HepG2 (cell line): ENCODE data around the gene NDUFB3. TPM values are rescaled to one million over a fixed set of nuclear protein-coding genes. Genes with fewer than 3 reads are reported as not detected.

Experiments
- ATF1 ChIP-seq: IDR thresholded peaks from 2 replicates; pipeline ENCODE4 v1.6.1; 2016; ENCODE audit warnings: mild to moderate bottlenecking, control low read depth
- FOXA1 ChIP-seq, 2 experiments: fragments of 450-650 bp in 1 of 2; sonication (generic) in 1 of 2; formaldehyde crosslinking in 1 of 2; IDR thresholded peaks; 2 replicates each; pipeline versions ENCODE4 v1.4.0 to v1.6.1; 2016 to 2020; ENCODE audit warnings: missing genetic modification reagents in 1 of 2
- KLF9 ChIP-seq: IDR thresholded peaks from 2 replicates; pipeline ENCODE4 v1.6.1; 2016; ENCODE audit warnings: low read depth
- MXI1 ChIP-seq: IDR thresholded peaks from 3 replicates; pipeline ENCODE4 v1.6.1; 2012; ENCODE audit warnings: low read depth, low read length, inconsistent platforms, borderline replicate concordance
- POLR2G ChIP-seq: fragments of 200-400 bp; formaldehyde crosslinking; IDR thresholded peaks from 2 replicates; pipeline ENCODE4 v1.6.1; 2018; ENCODE audit warnings: mild to moderate bottlenecking, low read depth, low read length, moderate library complexity
- SIN3A ChIP-seq: IDR thresholded peaks from 2 replicates; pipeline ENCODE4 v1.6.1; 2011; ENCODE audit warnings: low read depth, mild to moderate bottlenecking, control low read depth, low read length, borderline replicate concordance
- TAF15 ChIP-seq: fragments of 200-400 bp; formaldehyde crosslinking; IDR thresholded peaks from one replicate; pipeline ENCODE4 v1.6.1; 2018; ENCODE audit warnings: mild to moderate bottlenecking, low read depth, low read length; ENCODE audit not compliant: poor library complexity, severe bottlenecking
- TCF7L2 ChIP-seq: IDR thresholded peaks from 2 replicates; pipeline ENCODE4 v1.6.1; 2011; ENCODE audit warnings: mild to moderate bottlenecking, low read depth, low read length, moderate library complexity
- THAP11 ChIP-seq: IDR thresholded peaks from 2 replicates; pipeline ENCODE4 v1.6.1; 2016; ENCODE audit warnings: missing biosample characterization, missing genetic modification reagents
- ZEB1 ChIP-seq: IDR thresholded peaks from 2 replicates; pipeline ENCODE4 v1.6.1; 2012; ENCODE audit warnings: mild to moderate bottlenecking, low read depth, inconsistent platforms; ENCODE audit not compliant: insufficient replicate concordance
- ZFP36 ChIP-seq: fragments of 150-350 bp; IDR thresholded peaks from 2 replicates; pipeline ENCODE4 v1.6.1; 2018; ENCODE audit warnings: borderline replicate concordance, low read length, low read depth; ENCODE audit not compliant: partially characterized antibody
- ZNF317 ChIP-seq: sonication (generic); formaldehyde crosslinking; IDR thresholded peaks from 2 replicates; pipeline ENCODE4 v1.5.0; 2020; ENCODE audit warnings: mild to moderate bottlenecking, missing genetic modification reagents
- ZNF446 ChIP-seq: sonication (generic); formaldehyde crosslinking; IDR thresholded peaks from 2 replicates; pipeline ENCODE4 v1.5.0; 2020; ENCODE audit warnings: mild to moderate bottlenecking, missing genetic modification reagents
- ZNF674 ChIP-seq: sonication (generic); formaldehyde crosslinking; IDR thresholded peaks from 2 replicates; pipeline ENCODE4 v1.5.0; 2020; ENCODE audit warnings: low read depth, mild to moderate bottlenecking, missing genetic modification reagents
- ZNF7 ChIP-seq: IDR thresholded peaks from 2 replicates; pipeline ENCODE4 v1.6.1; 2016; ENCODE audit warnings: missing biosample characterization, missing genetic modification reagents
- polyA plus RNA-seq, 8 experiments: library from polyadenylated mRNA; depleted of rRNA in 3 of 8; stranded (reverse) in 7 of 8; unstranded in 1 of 8; fragments of >200 nt; fragmentation: Illumina TruSeq in 4 of 8; extraction: Trizol in 4 of 8; gene quantifications; 2 replicates each; pipeline versions ENCODE4 v1.2.1 to v1.2.3, GENCODE V29; 2011 to 2016; ENCODE audit warnings: low read depth in 4 of 8, missing spikeins in 1 of 8, mixed read lengths in 1 of 8; ENCODE audit not compliant: insufficient read depth in 1 of 8
- total RNA-seq, 5 experiments: library from RNA; depleted of rRNA; stranded (reverse); fragments of >200 nt; fragmentation: Illumina TruSeq; extraction: Trizol; gene quantifications; 2 replicates each; pipeline ENCODE4 v1.2.3, GENCODE V29; 2016; ENCODE audit warnings: low read depth in 1 of 5
- TF ChIP-seq, protein P1 (sequence below): IDR thresholded peaks from 2 replicates; pipeline ENCODE4 v1.4.0; 2020; ENCODE audit warnings: mild to moderate bottlenecking, missing genetic modification reagents
- TF ChIP-seq, protein P2 (sequence below): conservative IDR thresholded peaks from 2 replicates; pipeline ENCODE4 v1.6.1; 2018; ENCODE audit warnings: missing genetic modification reagents
- TF ChIP-seq, protein P3 (sequence below): sonication (generic); formaldehyde crosslinking; IDR thresholded peaks from 2 replicates; pipeline ENCODE4 v1.4.0; 2020; ENCODE audit warnings: missing genetic modification reagents, mild to moderate bottlenecking, borderline replicate concordance
- TF ChIP-seq, protein P4 (sequence below): sonication (generic); formaldehyde crosslinking; IDR thresholded peaks from 2 replicates; pipeline ENCODE4 v1.4.0; 2020; ENCODE audit warnings: mild to moderate bottlenecking, missing genetic modification reagents
- TF ChIP-seq, protein P5 (sequence below): sonication (generic); formaldehyde crosslinking; IDR thresholded peaks from 2 replicates; pipeline ENCODE4 v1.4.0; 2020; ENCODE audit warnings: mild to moderate bottlenecking, missing genetic modification reagents

Gene NDUFB3
- total and polyA plus RNA-seq, 2 of the 13 experiments (the other 11 are each of a cell fraction or from before 2014, with no cell fraction given) = 50.7 to 159 TPM

DNA sequence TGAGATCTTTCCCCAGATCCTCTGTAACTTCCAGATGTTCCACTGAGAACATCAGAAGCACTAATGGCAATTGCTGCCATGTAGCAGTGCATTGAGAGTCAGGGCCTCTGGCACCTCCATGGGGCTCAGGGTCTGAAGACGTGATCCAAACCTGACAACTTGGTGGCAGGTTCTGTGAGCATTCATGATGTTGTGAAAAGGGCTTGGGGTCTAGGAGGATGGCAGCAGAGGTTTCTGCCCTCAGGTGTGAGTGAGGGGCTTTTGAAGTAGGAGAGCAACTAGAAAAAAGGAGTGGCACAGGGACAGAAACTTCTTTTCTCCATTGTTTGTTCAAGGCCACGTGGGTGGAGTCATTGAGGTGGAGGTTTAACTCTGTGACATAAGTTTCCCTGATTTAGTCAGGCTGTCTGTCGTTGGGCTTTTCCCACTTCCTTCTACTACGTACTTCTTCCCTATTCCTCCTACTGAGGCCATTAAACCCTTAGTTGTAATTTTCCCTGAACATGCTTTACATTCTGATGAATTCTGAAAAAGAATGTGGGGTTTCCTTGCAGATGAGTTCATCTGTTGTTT lies 57.2 kb downstream of the NDUFB3 start (continued):
- TF ChIP-seq, protein P1, sequence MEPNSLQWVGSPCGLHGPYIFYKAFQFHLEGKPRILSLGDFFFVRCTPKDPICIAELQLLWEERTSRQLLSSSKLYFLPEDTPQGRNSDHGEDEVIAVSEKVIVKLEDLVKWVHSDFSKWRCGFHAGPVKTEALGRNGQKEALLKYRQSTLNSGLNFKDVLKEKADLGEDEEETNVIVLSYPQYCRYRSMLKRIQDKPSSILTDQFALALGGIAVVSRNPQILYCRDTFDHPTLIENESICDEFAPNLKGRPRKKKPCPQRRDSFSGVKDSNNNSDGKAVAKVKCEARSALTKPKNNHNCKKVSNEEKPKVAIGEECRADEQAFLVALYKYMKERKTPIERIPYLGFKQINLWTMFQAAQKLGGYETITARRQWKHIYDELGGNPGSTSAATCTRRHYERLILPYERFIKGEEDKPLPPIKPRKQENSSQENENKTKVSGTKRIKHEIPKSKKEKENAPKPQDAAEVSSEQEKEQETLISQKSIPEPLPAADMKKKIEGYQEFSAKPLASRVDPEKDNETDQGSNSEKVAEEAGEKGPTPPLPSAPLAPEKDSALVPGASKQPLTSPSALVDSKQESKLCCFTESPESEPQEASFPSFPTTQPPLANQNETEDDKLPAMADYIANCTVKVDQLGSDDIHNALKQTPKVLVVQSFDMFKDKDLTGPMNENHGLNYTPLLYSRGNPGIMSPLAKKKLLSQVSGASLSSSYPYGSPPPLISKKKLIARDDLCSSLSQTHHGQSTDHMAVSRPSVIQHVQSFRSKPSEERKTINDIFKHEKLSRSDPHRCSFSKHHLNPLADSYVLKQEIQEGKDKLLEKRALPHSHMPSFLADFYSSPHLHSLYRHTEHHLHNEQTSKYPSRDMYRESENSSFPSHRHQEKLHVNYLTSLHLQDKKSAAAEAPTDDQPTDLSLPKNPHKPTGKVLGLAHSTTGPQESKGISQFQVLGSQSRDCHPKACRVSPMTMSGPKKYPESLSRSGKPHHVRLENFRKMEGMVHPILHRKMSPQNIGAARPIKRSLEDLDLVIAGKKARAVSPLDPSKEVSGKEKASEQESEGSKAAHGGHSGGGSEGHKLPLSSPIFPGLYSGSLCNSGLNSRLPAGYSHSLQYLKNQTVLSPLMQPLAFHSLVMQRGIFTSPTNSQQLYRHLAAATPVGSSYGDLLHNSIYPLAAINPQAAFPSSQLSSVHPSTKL (CRISPR knock-in tag) = peak; percentile 71
- TF ChIP-seq ZNF674 (CRISPR knock-in tag) (no peak), THAP11 (CRISPR knock-in tag) (peak; percentile 34; the same call in 1 of the 2 replicates), POLR2G (no peak), MXI1 (peak; percentile 72; the same call in 2 of the 3 replicates), TCF7L2 (no peak), ZNF446 (CRISPR knock-in tag) (no peak), KLF9 (CRISPR knock-in tag) (no peak; the same call in 1 of the 2 replicates), TAF15 (no peak), ZNF317 (peak; percentile 95), ZNF7 (CRISPR knock-in tag) (no peak), SIN3A (0 out of 2 replicates have a peak, but pooled peaks have one; percentile 34), ZEB1 (no peak), FOXA1 (IDR thresholded peaks at IDR 0.05) (no peak), FOXA1 (CRISPR knock-in tag; IDR thresholded peaks at IDR 0.05) (peak; percentile 62; the same call in 1 of the 2 replicates), ZFP36 (no peak), ATF1 (CRISPR knock-in tag) (no peak)
- TF ChIP-seq, protein P2, sequence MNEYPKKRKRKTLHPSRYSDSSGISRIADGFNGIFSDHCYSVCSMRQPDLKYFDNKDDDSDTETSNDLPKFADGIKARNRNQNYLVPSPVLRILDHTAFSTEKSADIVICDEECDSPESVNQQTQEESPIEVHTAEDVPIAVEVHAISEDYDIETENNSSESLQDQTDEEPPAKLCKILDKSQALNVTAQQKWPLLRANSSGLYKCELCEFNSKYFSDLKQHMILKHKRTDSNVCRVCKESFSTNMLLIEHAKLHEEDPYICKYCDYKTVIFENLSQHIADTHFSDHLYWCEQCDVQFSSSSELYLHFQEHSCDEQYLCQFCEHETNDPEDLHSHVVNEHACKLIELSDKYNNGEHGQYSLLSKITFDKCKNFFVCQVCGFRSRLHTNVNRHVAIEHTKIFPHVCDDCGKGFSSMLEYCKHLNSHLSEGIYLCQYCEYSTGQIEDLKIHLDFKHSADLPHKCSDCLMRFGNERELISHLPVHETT = no peak
- TF ChIP-seq, protein P3, sequence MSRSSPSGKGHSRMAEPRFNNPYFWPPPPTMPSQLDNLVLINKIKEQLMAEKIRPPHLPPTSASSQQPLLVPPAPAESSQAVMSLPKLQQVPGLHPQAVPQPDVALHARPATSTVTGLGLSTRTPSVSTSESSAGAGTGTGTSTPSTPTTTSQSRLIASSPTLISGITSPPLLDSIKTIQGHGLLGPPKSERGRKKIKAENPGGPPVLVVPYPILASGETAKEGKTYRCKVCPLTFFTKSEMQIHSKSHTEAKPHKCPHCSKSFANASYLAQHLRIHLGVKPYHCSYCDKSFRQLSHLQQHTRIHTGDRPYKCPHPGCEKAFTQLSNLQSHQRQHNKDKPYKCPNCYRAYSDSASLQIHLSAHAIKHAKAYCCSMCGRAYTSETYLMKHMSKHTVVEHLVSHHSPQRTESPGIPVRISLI (CRISPR knock-in tag) = peak; percentile 24; the same call in 1 of the 2 replicates
- TF ChIP-seq, protein P4, sequence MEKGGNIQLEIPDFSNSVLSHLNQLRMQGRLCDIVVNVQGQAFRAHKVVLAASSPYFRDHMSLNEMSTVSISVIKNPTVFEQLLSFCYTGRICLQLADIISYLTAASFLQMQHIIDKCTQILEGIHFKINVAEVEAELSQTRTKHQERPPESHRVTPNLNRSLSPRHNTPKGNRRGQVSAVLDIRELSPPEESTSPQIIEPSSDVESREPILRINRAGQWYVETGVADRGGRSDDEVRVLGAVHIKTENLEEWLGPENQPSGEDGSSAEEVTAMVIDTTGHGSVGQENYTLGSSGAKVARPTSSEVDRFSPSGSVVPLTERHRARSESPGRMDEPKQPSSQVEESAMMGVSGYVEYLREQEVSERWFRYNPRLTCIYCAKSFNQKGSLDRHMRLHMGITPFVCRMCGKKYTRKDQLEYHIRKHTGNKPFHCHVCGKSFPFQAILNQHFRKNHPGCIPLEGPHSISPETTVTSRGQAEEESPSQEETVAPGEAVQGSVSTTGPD (CRISPR knock-in tag) = no peak
- TF ChIP-seq, protein P5, sequence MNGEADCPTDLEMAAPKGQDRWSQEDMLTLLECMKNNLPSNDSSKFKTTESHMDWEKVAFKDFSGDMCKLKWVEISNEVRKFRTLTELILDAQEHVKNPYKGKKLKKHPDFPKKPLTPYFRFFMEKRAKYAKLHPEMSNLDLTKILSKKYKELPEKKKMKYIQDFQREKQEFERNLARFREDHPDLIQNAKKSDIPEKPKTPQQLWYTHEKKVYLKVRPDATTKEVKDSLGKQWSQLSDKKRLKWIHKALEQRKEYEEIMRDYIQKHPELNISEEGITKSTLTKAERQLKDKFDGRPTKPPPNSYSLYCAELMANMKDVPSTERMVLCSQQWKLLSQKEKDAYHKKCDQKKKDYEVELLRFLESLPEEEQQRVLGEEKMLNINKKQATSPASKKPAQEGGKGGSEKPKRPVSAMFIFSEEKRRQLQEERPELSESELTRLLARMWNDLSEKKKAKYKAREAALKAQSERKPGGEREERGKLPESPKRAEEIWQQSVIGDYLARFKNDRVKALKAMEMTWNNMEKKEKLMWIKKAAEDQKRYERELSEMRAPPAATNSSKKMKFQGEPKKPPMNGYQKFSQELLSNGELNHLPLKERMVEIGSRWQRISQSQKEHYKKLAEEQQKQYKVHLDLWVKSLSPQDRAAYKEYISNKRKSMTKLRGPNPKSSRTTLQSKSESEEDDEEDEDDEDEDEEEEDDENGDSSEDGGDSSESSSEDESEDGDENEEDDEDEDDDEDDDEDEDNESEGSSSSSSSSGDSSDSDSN = no peak
